MG63 (cell line): Measurements from ENCODE around the gene ARID4B. TPM values are rescaled to one million over a fixed set of nuclear protein-coding genes. Genes with fewer than 3 reads are reported as not detected.
A peak's percentile ranks its signal among the peaks of the same experiment; 100 is the strongest.
"Not testable (repeated sequence)": the region's sequence is repeated elsewhere in the genome, so short reads cannot be mapped to it uniquely, and the experiment has no call there.

Experiments used
- DNase-seq: peaks from one replicate; pipeline ENCODE4 v3.0.0-alpha.2; 2020
- H3K27me3 ChIP-seq: fragments of 250-450 bp; sonication (Bioruptor Pico); 2 replicates; pipeline ENCODE4 v1.5.1; 2020; ENCODE audit warnings: mild to moderate bottlenecking, moderate library complexity
- H3K36me3 ChIP-seq: fragments of 250-450 bp; sonication (Bioruptor Pico); 2 replicates; pipeline ENCODE4 v1.5.1; 2020; ENCODE audit warnings: mild to moderate bottlenecking, moderate library complexity
- H3K4me3 ChIP-seq: fragments of 250-450 bp; sonication (Bioruptor Pico); 2 replicates; pipeline ENCODE4 v1.5.1; 2020; ENCODE audit warnings: mild to moderate bottlenecking, moderate library complexity
- H3K9me3 ChIP-seq: fragments of 250-450 bp; sonication (Bioruptor Pico); 2 replicates; pipeline ENCODE4 v1.5.1; 2020; ENCODE audit warnings: mild to moderate bottlenecking, moderate library complexity
- total RNA-seq: library from RNA; depleted of rRNA; stranded (reverse); fragments of >200 nt; shearing (Covaris generic); gene quantifications from 2 replicates; pipeline ENCODE4 v1.2.3, GENCODE V29; 2014; ENCODE audit warnings: low replicate concordance

Gene ARID4B
- total RNA-seq, 1 experiment from 2014 or later: 9.5 TPM

- DNase-seq: no peak
- peaks cover 16% of the 10 kb centered on the region for H3K36me3 ChIP-seq
- no peaks in the 10 kb centered on the region for H3K9me3 ChIP-seq
- no peak overlapping the region for H3K4me3 ChIP-seq
- no peaks in the 10 kb centered on the region for H3K27me3 ChIP-seq
These were observed 140.7 kb downstream of the ARID4B start for GRCh38 chr1:235187316-235187715.

DNA sequence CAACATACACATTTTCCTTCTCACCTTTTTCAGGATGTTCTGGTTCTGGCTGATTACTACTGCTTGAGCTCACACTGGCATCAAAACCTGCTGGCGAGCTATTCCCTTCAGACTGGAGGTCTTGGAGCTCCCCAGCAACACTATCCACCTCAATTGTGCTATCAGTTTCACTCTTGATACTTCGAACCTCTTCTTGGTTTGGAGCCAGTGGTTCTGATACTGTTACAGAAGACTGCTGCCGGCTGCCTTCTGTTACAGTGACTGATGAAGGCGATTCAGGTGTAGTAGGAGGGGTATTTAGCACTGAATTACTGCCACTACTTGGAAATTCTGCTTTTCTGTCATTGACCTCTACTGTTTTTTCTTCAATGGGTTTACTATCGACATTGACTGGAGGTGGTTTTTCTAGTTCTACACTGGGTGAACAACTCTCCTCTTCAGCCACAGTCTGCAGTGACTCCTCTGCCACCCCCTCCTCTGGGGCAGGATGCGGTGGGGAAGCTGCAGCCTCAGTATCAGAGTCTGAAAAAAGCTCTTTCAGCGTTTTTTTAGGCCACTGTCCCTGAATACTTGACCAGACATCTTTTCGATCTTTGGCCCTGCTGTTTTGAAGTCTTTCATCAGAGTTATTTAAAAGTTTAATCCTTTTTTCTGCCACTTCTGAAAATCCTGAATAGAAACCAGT is 146.3 kb downstream of the ARID4B start:
- Histone ChIP-seq H3K9me3 (no peaks in the 10 kb centered on the region), H3K27me3 (no peaks in the 10 kb centered on the region), H3K4me3 (no peak overlapping the region), H3K36me3 (peaks cover 31% of the 10 kb centered on the region)
- DNase-seq: no peak

- Histone ChIP-seq H3K4me3 (no peak overlapping the region), H3K27me3 (no peaks in the 10 kb centered on the region), H3K9me3 (no peaks in the 10 kb centered on the region), H3K36me3 (peaks cover 31% of the 10 kb centered on the region)
- no peak for DNase-seq
These were observed 147.0 kb downstream of the ARID4B start for GRCh38 chr1:235180916-235181460.

GRCh38 chr1:235176486-235176885 is 151.5 kb downstream of the ARID4B start:
- peaks cover 44% of the 10 kb centered on the region for H3K36me3 ChIP-seq

DNA sequence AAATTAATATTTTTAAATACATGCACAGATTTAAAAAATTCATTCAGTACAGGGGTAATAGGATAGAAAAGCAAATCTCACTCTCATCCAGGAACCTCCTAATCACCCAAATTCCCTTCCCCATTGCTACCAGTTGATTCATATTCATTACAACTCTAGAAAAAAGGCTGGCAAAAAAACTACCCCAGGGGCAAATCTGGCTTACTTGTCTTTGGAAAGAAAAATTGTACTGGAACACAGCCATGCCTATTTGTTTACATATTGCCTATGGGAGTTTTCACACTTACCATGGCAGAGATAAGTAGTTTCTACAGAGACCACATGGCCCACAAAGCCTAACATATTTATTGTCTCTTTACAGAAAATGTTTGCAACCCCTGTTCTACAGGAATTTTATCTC is 158.0 kb downstream of the ARID4B start:
- Histone ChIP-seq H3K27me3 (no peaks in the 10 kb centered on the region), H3K36me3 (peaks cover 44% of the 10 kb centered on the region), H3K9me3 (no peaks in the 10 kb centered on the region), H3K4me3 (no peak overlapping the region)
- no peak for DNase-seq

More at GRCh38 chr1:235176486-235176885, 151.5 kb downstream of the ARID4B start:
- no peaks in the 10 kb centered on the region for H3K27me3 ChIP-seq
- no peak overlapping the region for H3K4me3 ChIP-seq
- no peak for DNase-seq
- H3K9me3 ChIP-seq: no peaks in the 10 kb centered on the region

- H3K9me3 ChIP-seq: 0 out of 2 replicates have a peak, but pooled peaks cover 1% of the 10 kb centered on the region
- peaks cover 33% of the 10 kb centered on the region for H3K36me3 ChIP-seq
- H3K4me3 ChIP-seq: no peak overlapping the region
- DNase-seq: no peak
- no peaks in the 10 kb centered on the region for H3K27me3 ChIP-seq
These were observed 159.6 kb downstream of the ARID4B start for GRCh38 chr1:235168375-235168774.

DNA sequence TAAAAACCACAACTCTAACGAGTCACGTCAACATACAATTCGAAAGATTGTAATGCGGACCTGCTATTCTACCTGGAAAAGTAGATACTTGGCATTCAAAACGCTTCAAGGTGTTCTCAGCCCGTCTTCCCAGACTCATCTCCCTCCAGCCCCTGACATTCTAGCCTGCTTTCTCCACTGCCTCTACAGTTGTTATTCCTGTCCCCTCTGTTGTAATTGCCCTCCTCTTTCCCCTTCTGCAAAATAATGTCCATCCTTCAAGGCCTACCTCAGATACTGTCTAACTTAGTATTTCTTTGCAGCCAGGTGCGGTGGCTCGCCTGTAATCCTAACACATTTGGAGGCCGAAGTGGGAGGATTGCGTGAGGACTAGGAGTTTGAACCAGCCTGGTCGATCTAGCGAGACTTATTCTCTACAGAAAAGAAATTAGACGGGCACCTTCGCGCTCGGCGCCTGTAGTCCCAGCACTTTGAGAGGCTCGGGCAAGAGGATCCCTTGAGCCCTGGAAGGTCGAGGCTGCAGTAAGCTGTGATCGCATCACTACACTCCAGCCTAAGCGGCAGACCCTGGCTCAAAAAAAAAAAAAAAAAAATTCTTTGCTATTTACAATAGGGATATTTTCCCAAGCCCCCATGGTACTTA is 166.2 kb downstream of the ARID4B start:
- H3K4me3 ChIP-seq: peak overlapping the region; percentile 87
- no peak for DNase-seq
- H3K9me3 ChIP-seq: 0 out of 2 replicates have a peak, but pooled peaks cover 1% of the 10 kb centered on the region
- H3K27me3 ChIP-seq: no peaks in the 10 kb centered on the region
- peaks cover 44% of the 10 kb centered on the region for H3K36me3 ChIP-seq

- 0 out of 2 replicates have a peak, but pooled peaks cover 1% of the 10 kb centered on the region for H3K9me3 ChIP-seq
- peak; percentile 94 for DNase-seq
- H3K36me3 ChIP-seq: peaks cover 50% of the 10 kb centered on the region
- no peaks in the 10 kb centered on the region for H3K27me3 ChIP-seq
- peak within 1 kb of the TSS; percentile 87 for H3K4me3 ChIP-seq
These were observed 166.9 kb downstream of the ARID4B start, which contains the start of gene RBM34 for GRCh38 chr1:235160957-235161684. Gene RBM34 (minus strand): TSS chr1:235161250. CDS start chr1:235161226, 24 bp downstream.

DNA sequence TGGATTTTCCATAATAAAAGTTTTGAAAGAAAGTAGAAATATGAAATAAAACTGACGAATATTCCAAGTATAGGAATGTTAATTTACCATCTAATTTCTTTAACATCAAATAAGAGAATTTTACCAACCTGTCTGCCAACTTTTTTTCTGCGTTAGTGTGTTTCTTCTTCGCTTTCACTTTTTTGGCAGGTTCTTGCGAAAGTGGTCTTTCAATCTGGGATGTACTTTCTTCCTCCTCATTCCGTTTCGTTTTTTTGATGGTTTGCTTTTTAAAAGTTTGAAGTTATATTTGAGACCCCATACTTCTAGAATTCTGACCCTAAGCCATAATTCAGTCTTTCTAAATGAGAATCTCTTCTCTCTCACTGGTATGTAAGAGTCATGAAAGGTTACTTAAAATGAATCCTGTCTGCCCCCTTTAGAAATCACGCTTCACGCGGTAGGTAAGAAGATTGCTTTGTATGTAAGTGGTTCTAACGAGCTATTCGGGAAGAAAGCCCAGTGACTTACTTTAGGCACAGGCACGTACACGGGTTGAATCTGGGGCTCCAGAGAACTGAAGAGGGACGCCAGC is 167.5 kb downstream of the ARID4B start:
- DNase-seq: no peak
- H3K4me3 ChIP-seq: peak overlapping the region; percentile 87
- H3K27me3 ChIP-seq: no peaks in the 10 kb centered on the region
- peaks cover 50% of the 10 kb centered on the region for H3K36me3 ChIP-seq
- 0 out of 2 replicates have a peak, but pooled peaks cover 1% of the 10 kb centered on the region for H3K9me3 ChIP-seq

- not testable (repeated sequence) for H3K27me3 ChIP-seq, H3K9me3 ChIP-seq, DNase-seq
- Histone ChIP-seq H3K36me3 (peaks cover 50% of the 10 kb centered on the region), H3K4me3 (peak overlapping the region; percentile 87)
These were observed 168.0 kb downstream of the ARID4B start for GRCh38 chr1:235159930-235160329.

DNA sequence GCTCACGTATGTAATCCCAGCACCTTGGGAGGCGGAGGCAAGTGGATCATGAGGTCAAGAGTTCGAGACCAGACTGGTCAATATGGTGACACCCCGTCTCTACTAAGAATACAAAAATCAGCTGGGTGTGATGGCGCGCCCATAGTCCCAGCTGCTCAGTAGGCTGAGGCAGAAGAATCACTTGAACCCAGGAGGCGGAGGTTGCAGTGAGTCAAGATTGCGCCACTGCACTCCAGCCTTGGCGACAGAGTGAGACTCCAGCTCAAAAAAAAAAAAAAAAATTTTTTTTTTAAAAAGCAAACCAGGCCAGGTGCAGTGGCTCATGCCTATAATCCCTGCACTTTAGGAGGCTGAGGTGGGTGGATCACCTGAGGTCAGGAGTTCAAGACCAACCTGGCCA is 168.7 kb downstream of the ARID4B start:
- H3K9me3 ChIP-seq, H3K4me3 ChIP-seq, DNase-seq, H3K27me3 ChIP-seq: not testable (repeated sequence)
- peaks cover 57% of the 10 kb centered on the region for H3K36me3 ChIP-seq

DNA sequence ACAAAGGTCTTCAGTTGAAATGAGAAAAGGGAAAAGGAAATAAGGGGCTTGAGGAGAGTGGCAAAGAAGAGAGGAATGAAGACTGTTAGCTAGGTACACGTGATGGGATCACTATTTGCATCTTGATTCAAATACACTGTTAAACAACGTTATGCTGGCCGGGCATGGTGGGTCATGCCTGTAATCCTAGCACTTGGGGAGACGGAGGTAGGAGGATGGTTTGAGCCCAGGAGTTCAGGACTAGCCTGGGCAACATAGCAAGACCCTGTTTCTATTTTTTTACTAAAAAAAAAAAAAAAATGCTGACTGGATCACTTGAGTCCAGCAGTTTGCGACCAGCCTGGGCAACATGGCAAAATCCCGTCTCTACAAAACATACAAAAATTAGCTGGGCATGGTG is 169.3 kb downstream of the ARID4B start:
- no peak for DNase-seq
- no peak overlapping the region for H3K4me3 ChIP-seq
- no peaks in the 10 kb centered on the region for H3K27me3 ChIP-seq
- peaks cover 60% of the 10 kb centered on the region for H3K36me3 ChIP-seq
- H3K9me3 ChIP-seq: no peaks in the 10 kb centered on the region

GRCh38 chr1:235157150-235157549 is 170.8 kb downstream of the ARID4B start:
- no peak overlapping the region for H3K4me3 ChIP-seq
- no peak for DNase-seq
- no peaks in the 10 kb centered on the region for H3K9me3 ChIP-seq
- peaks cover 72% of the 10 kb centered on the region for H3K36me3 ChIP-seq
- no peaks in the 10 kb centered on the region for H3K27me3 ChIP-seq

GRCh38 chr1:235156740-235157139 is 171.2 kb downstream of the ARID4B start:
- H3K9me3 ChIP-seq: no peaks in the 10 kb centered on the region
- no peaks in the 10 kb centered on the region for H3K27me3 ChIP-seq
- H3K4me3 ChIP-seq: no peak overlapping the region
- H3K36me3 ChIP-seq: peaks cover 76% of the 10 kb centered on the region
- no peak for DNase-seq

- Histone ChIP-seq H3K27me3 (no peaks in the 10 kb centered on the region), H3K4me3 (no peak overlapping the region), H3K9me3 (no peaks in the 10 kb centered on the region), H3K36me3 (peaks cover 81% of the 10 kb centered on the region)
- no peak for DNase-seq
These were observed 171.7 kb downstream of the ARID4B start for GRCh38 chr1:235156265-235156664.

DNA sequence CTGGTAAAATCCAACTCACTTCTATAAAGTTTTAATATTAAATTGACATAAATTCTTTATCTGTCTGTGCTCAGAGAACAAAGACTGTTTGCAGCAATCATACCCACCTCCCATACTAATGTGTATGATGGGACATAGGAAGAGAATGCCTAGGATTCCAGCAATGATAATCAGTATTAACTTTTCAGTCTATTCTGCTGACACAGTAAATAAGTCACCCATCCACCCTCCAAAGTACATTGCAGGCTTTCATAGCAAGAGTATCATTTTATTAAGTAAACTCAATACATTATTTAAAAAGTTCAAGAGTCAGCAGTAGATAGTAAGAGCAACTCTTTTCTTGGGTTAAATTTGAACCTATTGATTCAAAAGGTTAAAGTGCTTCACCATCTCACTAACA is 175.7 kb downstream of the ARID4B start:
- no peaks in the 10 kb centered on the region for H3K9me3 ChIP-seq
- no peaks in the 10 kb centered on the region for H3K27me3 ChIP-seq
- DNase-seq: no peak
- H3K36me3 ChIP-seq: peaks cover 78% of the 10 kb centered on the region
- H3K4me3 ChIP-seq: no peak overlapping the region

DNA sequence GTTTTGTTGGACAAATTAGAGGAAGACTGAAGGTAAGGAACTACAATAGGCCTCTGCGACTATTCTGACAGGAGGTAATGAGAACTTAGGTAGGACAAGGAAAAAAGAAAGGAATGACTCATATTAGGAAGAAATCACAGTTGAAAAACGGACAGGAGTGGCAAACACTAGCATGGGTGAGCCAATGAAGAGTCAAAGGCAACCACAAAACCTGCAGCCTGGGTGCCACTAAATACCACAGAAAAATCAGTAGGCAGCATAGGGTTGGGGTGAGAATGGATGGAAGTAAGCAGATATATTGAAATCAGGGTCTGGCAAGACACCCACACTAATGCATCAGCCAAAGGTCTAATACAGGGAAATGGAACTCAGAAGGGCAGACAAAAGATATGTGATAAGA is 176.9 kb downstream of the ARID4B start:
- H3K4me3 ChIP-seq: no peak overlapping the region
- H3K36me3 ChIP-seq: peaks cover 78% of the 10 kb centered on the region
- no peaks in the 10 kb centered on the region for H3K9me3 ChIP-seq
- DNase-seq: no peak
- H3K27me3 ChIP-seq: no peaks in the 10 kb centered on the region
